HCT116 (cell line): ENCODE measurements around the gene RAD50. TPM values are rescaled to one million over a fixed set of nuclear protein-coding genes. Genes with fewer than 3 reads are reported as not detected.

Source experiments
- ATAC-seq: fragments of 200-7000 bp; cut with Tn5 transposase; 2 replicates; pipeline ENCODE4 v1.9.1; 2020; ENCODE audit warnings: mild to moderate bottlenecking, moderate library complexity
- BruUV-seq: library from RNA; stranded (reverse); fragments of 400-500 nt; replicated peaks from 2 replicates; lab custom pipeline; 2021; lab: Mats Ljungman, UMichigan
- CTCF ChIA-PET: fragments of 300-600 bp; sonication (Branson Sonifier 250); formaldehyde crosslinking; loops from one replicate; lab custom pipeline; 2021; ENCODE audit warnings: antibody characterized with exemption; lab: Charles Lee
- POLR2A ChIA-PET: fragments of 300-600, 350-600 bp; sonication (Branson Sonifier 250); formaldehyde crosslinking; loops from one replicate; lab custom pipeline; 2021; ENCODE audit warnings: antibody characterized with exemption; lab: Charles Lee
- RAD21 ChIA-PET, 2 experiments: fragments of 300-600 bp; sonication (Branson Sonifier 250); formaldehyde crosslinking; loops; one replicate each; lab custom pipeline; 2023; ENCODE audit warnings: low total read pairs in 2 of 2; ENCODE audit not compliant: uncharacterized antibody in 2 of 2, unreplicated experiment in 2 of 2, low non-redundant PET in 1 of 2; lab: Charles Lee
- DNase-seq: peaks from one replicate; pipeline ENCODE4 v3.0.0-alpha.2; 2010; ENCODE audit warnings: low read depth, low spot score
- H2AFZ ChIP-seq: fragments of 200-600 bp; shearing (Covaris generic), sonication (generic); 2 replicates; pipeline ENCODE4 v1.6.1; 2017; ENCODE audit warnings: low read depth, mixed run types, mixed read lengths, antibody characterized with exemption, low read length; ENCODE audit not compliant: poor library complexity, severe bottlenecking
- H3K27ac ChIP-seq: 2 replicates; pipeline ENCODE4 v1.5.1; 2012; ENCODE audit warnings: low read depth, low read length
- H3K27me3 ChIP-seq: fragments of 200-600 bp; sonication (generic); 2 replicates; pipeline ENCODE4 v1.6.1; 2016; ENCODE audit warnings: mixed run types, low read length, mixed read lengths; ENCODE audit not compliant: insufficient read depth
- H3K36me3 ChIP-seq, 2 experiments: fragments of 200-500 bp in 1 of 2; fragments of 200-600 bp in 1 of 2; sonication (Bioruptor generic) in 1 of 2; sonication (generic) in 1 of 2; 2 replicates each; pipeline versions ENCODE4 v1.5.1 to v1.6.1; 2014 to 2016; ENCODE audit warnings: low read length in 2 of 2, inconsistent platforms in 1 of 2, mixed read lengths in 1 of 2, mixed run types in 1 of 2; ENCODE audit not compliant: insufficient read depth in 2 of 2, control insufficient read depth in 1 of 2
- H3K4me1 ChIP-seq, 2 experiments: fragments of 200-600 bp in 1 of 2; sonication (generic) in 1 of 2; 2 replicates each; pipeline versions ENCODE4 v1.5.1 to v1.6.1; 2012 to 2017; ENCODE audit warnings: low read length in 2 of 2, inconsistent platforms in 1 of 2, mild to moderate bottlenecking in 1 of 2, mixed read lengths in 1 of 2, mixed run types in 1 of 2, moderate library complexity in 1 of 2; ENCODE audit not compliant: insufficient read depth in 2 of 2, control insufficient read depth in 1 of 2
- H3K4me2 ChIP-seq: fragments of 200-600 bp; sonication (generic); 2 replicates; pipeline ENCODE4 v1.6.1; 2017; ENCODE audit warnings: mixed run types, low read length, mixed read lengths
- H3K4me3 ChIP-seq, 2 experiments: fragments of 200-600 bp in 1 of 2; sonication (generic) in 1 of 2; replicated peaks in 1 of 2; 2 replicates each; pipeline ENCODE4 v1.5.1; 2011 to 2016; ENCODE audit warnings: low read length in 2 of 2, control low read depth in 1 of 2, low read depth in 1 of 2, mild to moderate bottlenecking in 1 of 2, mixed read lengths in 1 of 2, mixed run types in 1 of 2
- H3K79me2 ChIP-seq: fragments of 200-600 bp; sonication (generic); 2 replicates; pipeline ENCODE4 v1.6.1; 2017; ENCODE audit warnings: mild to moderate bottlenecking, mixed run types, low read length, moderate library complexity, mixed read lengths; ENCODE audit not compliant: insufficient read depth
- H3K9ac ChIP-seq: fragments of 200-600 bp; sonication (generic); 2 replicates; pipeline ENCODE4 v1.6.1; 2016; ENCODE audit warnings: low read length, mixed read lengths
- H3K9me2 ChIP-seq: fragments of 200-600 bp; sonication (generic), shearing (Covaris generic); 2 replicates; pipeline ENCODE4 v1.6.1; 2017; ENCODE audit warnings: mixed run types, mild to moderate bottlenecking, moderate library complexity; ENCODE audit not compliant: insufficient read depth
- H3K9me3 ChIP-seq, 2 experiments: fragments of 200-500 bp in 1 of 2; fragments of 200-600 bp in 1 of 2; sonication (Bioruptor generic) in 1 of 2; sonication (generic) in 1 of 2; 2 replicates each; pipeline ENCODE4 v1.6.1; 2014 to 2017; ENCODE audit warnings: low read length in 2 of 2, mixed read lengths in 2 of 2, inconsistent platforms in 1 of 2, low read depth in 1 of 2, mild to moderate bottlenecking in 1 of 2, mixed run types in 1 of 2, moderate library complexity in 1 of 2; ENCODE audit not compliant: control insufficient read depth in 1 of 2, insufficient read depth in 1 of 2
- H4K20me1 ChIP-seq: fragments of 200-600 bp; sonication (generic), shearing (Covaris generic); 2 replicates; pipeline ENCODE4 v1.6.1; 2017; ENCODE audit warnings: mixed run types, mild to moderate bottlenecking, moderate library complexity; ENCODE audit not compliant: insufficient read depth
- CBX3 ChIP-seq: IDR thresholded peaks from 2 replicates; pipeline ENCODE4 v1.6.1; 2012; ENCODE audit warnings: low read depth
- CEBPB ChIP-seq: IDR thresholded peaks from 2 replicates; pipeline ENCODE4 v1.6.1; 2012; ENCODE audit warnings: low read depth
- CTCF ChIP-seq, 3 experiments: fragments of 200-600 bp in 1 of 3; sonication (generic) in 1 of 3; IDR thresholded peaks in 2 of 3; conservative IDR thresholded peaks in 1 of 3; 2 replicates each; pipeline ENCODE4 v1.5.1; 2012 to 2017; ENCODE audit warnings: low read depth in 2 of 3, low read length in 2 of 3, antibody characterized with exemption in 1 of 3, borderline replicate concordance in 1 of 3, control low read depth in 1 of 3, mild to moderate bottlenecking in 1 of 3, mixed read lengths in 1 of 3, mixed run types in 1 of 3, moderate library complexity in 1 of 3; ENCODE audit not compliant: insufficient read depth in 1 of 3
- EGR1 ChIP-seq: IDR thresholded peaks from 2 replicates; pipeline ENCODE4 v1.6.1; 2012; ENCODE audit warnings: low read depth
- EZH2 ChIP-seq: fragments of 200-600 bp; sonication (generic); IDR thresholded peaks from 2 replicates; pipeline ENCODE4 v1.6.1; 2017; ENCODE audit warnings: antibody characterized with exemption, mixed run types
- JUND ChIP-seq: IDR thresholded peaks from 2 replicates; pipeline ENCODE4 v1.6.1; 2012
- MAX ChIP-seq: IDR thresholded peaks from 2 replicates; pipeline ENCODE4 v1.6.1; 2012
- POLR2AphosphoS5 ChIP-seq: IDR thresholded peaks from 2 replicates; pipeline ENCODE4 v1.6.1; 2011; ENCODE audit warnings: mild to moderate bottlenecking, low read depth, low read length, moderate library complexity
- RAD21 ChIP-seq: IDR thresholded peaks from 2 replicates; pipeline ENCODE4 v1.6.1; 2012; ENCODE audit warnings: low read depth, mild to moderate bottlenecking
- SIN3A ChIP-seq: IDR thresholded peaks from 2 replicates; pipeline ENCODE4 v1.6.1; 2012; ENCODE audit warnings: low read depth
- SRF ChIP-seq: IDR thresholded peaks from 2 replicates; pipeline ENCODE4 v1.6.1; 2012; ENCODE audit warnings: low read depth
- ZBTB33 ChIP-seq: IDR thresholded peaks from 2 replicates; pipeline ENCODE4 v1.6.1; 2011; ENCODE audit warnings: mild to moderate bottlenecking, low read length, moderate library complexity; ENCODE audit not compliant: insufficient replicate concordance; ENCODE audit errors: extremely low read depth
- intact Hi-C: fragments of 100-400 bp; cut with micrococcal nuclease; formaldehyde crosslinking; loops from 2 replicates; pipeline ENCODE4 v1.10.0; 2022
- total RNA-seq: library from RNA; stranded (reverse); gene quantifications from one replicate; pipeline ENCODE4 v1.2.1, GENCODE V29; 2021; ENCODE audit not compliant: unreplicated experiment
- TF ChIP-seq, protein P1 (sequence below): IDR thresholded peaks from 2 replicates; pipeline ENCODE4 v1.6.1; 2012; ENCODE audit warnings: low read depth
- TF ChIP-seq, protein P2 (sequence below): IDR thresholded peaks from 2 replicates; pipeline ENCODE4 v1.6.1; 2012

RAD50 gene
- total RNA-seq, 1 experiment from 2014 or later: 43.6 TPM

DNA sequence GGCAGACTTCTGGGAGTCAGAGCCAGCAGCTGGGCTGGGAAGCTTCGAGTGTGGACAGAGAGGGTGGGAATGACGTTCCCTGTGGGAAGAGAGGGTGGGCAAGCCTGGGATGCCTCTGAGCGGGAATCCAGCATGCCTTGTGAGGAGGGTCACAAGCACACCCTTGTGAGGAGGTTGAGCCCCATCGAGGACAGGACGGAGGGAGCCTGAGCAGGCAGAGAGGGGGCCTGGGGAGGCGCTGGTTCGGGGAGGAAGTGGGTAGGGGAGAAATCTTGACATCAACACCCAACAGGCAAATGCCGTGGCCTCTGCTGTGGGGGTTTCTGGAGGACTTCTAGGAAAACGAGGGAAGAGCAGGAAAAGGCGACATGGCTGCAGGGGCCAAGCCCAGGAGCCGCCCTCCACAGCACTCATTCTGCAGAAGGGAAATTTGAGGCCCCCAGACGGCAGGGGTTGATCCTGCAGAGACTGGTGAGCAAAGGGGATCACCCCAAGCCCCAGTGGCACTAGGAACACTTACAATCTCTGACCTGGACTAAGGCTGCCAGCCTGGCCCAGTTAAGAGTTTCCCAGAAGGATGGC lies 100.1 kb downstream of the RAD50 start (continued):
- TF ChIP-seq, protein P1, sequence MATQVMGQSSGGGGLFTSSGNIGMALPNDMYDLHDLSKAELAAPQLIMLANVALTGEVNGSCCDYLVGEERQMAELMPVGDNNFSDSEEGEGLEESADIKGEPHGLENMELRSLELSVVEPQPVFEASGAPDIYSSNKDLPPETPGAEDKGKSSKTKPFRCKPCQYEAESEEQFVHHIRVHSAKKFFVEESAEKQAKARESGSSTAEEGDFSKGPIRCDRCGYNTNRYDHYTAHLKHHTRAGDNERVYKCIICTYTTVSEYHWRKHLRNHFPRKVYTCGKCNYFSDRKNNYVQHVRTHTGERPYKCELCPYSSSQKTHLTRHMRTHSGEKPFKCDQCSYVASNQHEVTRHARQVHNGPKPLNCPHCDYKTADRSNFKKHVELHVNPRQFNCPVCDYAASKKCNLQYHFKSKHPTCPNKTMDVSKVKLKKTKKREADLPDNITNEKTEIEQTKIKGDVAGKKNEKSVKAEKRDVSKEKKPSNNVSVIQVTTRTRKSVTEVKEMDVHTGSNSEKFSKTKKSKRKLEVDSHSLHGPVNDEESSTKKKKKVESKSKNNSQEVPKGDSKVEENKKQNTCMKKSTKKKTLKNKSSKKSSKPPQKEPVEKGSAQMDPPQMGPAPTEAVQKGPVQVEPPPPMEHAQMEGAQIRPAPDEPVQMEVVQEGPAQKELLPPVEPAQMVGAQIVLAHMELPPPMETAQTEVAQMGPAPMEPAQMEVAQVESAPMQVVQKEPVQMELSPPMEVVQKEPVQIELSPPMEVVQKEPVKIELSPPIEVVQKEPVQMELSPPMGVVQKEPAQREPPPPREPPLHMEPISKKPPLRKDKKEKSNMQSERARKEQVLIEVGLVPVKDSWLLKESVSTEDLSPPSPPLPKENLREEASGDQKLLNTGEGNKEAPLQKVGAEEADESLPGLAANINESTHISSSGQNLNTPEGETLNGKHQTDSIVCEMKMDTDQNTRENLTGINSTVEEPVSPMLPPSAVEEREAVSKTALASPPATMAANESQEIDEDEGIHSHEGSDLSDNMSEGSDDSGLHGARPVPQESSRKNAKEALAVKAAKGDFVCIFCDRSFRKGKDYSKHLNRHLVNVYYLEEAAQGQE: no peak
- no peak for TF ChIP-seq CBX3
- no peak for TF ChIP-seq ZBTB33
- TF ChIP-seq CEBPB: no peak
- no peak for TF ChIP-seq RAD21
- TF ChIP-seq, all 23 proteins: peak for 0

- no peaks in the 10 kb centered on the region for H3K4me1 ChIP-seq
- POLR2A ChIA-PET: no interaction called here
- H3K4me2 ChIP-seq: no peak within 1 kb of the TSS
- no peak for TF ChIP-seq POLR2AphosphoS5
- no peak for TF ChIP-seq SIN3A
- TF ChIP-seq EGR1: no peak
- TF ChIP-seq, protein P2, sequence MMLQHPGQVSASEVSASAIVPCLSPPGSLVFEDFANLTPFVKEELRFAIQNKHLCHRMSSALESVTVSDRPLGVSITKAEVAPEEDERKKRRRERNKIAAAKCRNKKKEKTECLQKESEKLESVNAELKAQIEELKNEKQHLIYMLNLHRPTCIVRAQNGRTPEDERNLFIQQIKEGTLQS: no peak
- TF ChIP-seq SRF: no peak
- TF ChIP-seq EZH2: no peak
- TF ChIP-seq CTCF (IDR thresholded peaks at IDR 0.05 in 2 of 3, conservative IDR thresholded peaks at IDR 0.05 in 1 of 3; ENCODE audit: borderline replicate concordance in 1 of 3, insufficient read depth in 1 of 3, low read depth in 2 of 3, low read length in 2 of 3): no peak
- no peak for TF ChIP-seq JUND
- no peak for TF ChIP-seq MAX
- no peaks in the 10 kb centered on the region for H4K20me1 ChIP-seq
- H3K79me2 ChIP-seq: no peaks in the 10 kb centered on the region
- no peak for ATAC-seq
- H3K9me3 ChIP-seq: no peaks in the 10 kb centered on the region
- no peaks in the 10 kb centered on the region for H3K36me3 ChIP-seq
- no TSS peak for BruUV-seq
- no peak within 1 kb of the TSS for H3K27ac ChIP-seq
- H3K27me3 ChIP-seq: no peaks in the 10 kb centered on the region
- no peaks in the 10 kb centered on the region for H3K9me2 ChIP-seq
- CTCF ChIA-PET: no interaction called here
- no peak within 1 kb of the TSS for H2AFZ ChIP-seq
- no peak within 1 kb of the TSS for H3K9ac ChIP-seq
- RAD21 ChIA-PET: no interaction called here
- no peak within 1 kb of the TSS for H3K4me3 ChIP-seq
- no peak for DNase-seq
- intact Hi-C loops: no loop called here
These were observed 101.1 kb downstream of the RAD50 start, which contains the start of gene IL13 for GRCh38 chr5:132657676-132658380. Gene IL13, plus strand, starts transcription at chr5:132658173. Its CDS starts 14 bp downstream, at chr5:132658187.
